Measurements from ENCODE around the gene KANSL1.

The KANSL1 gene

GRCh38 chr17:46166692-46167249 lies 26.5 kb downstream of the KANSL1 start:
- no peak for DNase-seq

GRCh38 chr17:46163929-46164594 lies 29.2 kb downstream of the KANSL1 start:
- no peak for DNase-seq

GRCh38 chr17:46163316-46163715 lies 29.9 kb downstream of the KANSL1 start:
- no peak for DNase-seq

GRCh38 chr17:46162866-46163265 lies 30.4 kb downstream of the KANSL1 start:
- no peak for DNase-seq

GRCh38 chr17:46160169-46160568 lies 33.1 kb downstream of the KANSL1 start:
- no peak for DNase-seq

- DNase-seq, result no peak
These were observed 33.5 kb downstream of the KANSL1 start for GRCh38 chr17:46159686-46160085.

- no peak for DNase-seq
These were observed 34.6 kb downstream of the KANSL1 start for GRCh38 chr17:46158323-46159296.

- no peak for DNase-seq
These were observed 35.7 kb downstream of the KANSL1 start for GRCh38 chr17:46157443-46158062.

- DNase-seq, result no peak
These were observed 38.9 kb downstream of the KANSL1 start for GRCh38 chr17:46154151-46154816.

- no peak for DNase-seq
These were observed 40.8 kb downstream of the KANSL1 start for GRCh38 chr17:46152423-46152822.

- DNase-seq, result no peak
These were observed 41.5 kb downstream of the KANSL1 start for GRCh38 chr17:46151762-46152161.

- no peak for DNase-seq
These were observed 42.8 kb downstream of the KANSL1 start for GRCh38 chr17:46150216-46150963.

- no peak for DNase-seq
These were observed 45.0 kb downstream of the KANSL1 start for GRCh38 chr17:46148247-46148646.

GRCh38 chr17:46147296-46147695 lies 45.9 kb downstream of the KANSL1 start:
- DNase-seq, result no peak

GRCh38 chr17:46144246-46144645 lies 49.0 kb downstream of the KANSL1 start:
- DNase-seq, result no peak

GRCh38 chr17:46143827-46144236 lies 49.4 kb downstream of the KANSL1 start:
- no peak for DNase-seq

- no peak for DNase-seq
These were observed 51.6 kb downstream of the KANSL1 start for GRCh38 chr17:46141645-46142044.

- no peak for DNase-seq
These were observed 52.5 kb downstream of the KANSL1 start for GRCh38 chr17:46140645-46141197.

GRCh38 chr17:46139432-46140210 lies 53.6 kb downstream of the KANSL1 start:
- DNase-seq, result no peak

- no peak for DNase-seq
These were observed 54.8 kb downstream of the KANSL1 start for GRCh38 chr17:46138473-46138872.

GRCh38 chr17:46136820-46137219 lies 56.4 kb downstream of the KANSL1 start:
- DNase-seq, result no peak

Data from cerebellar nuclear complex (tissue), 1 donor.